ENCODE measurements around the gene WWOX.

The WWOX gene

GRCh38 chr16:78292844-78293380 is 193.5 kb downstream of the WWOX start:
- Mint-ChIP-seq H3K36me3 (ENCODE audit: insufficient read depth) (no peaks in the 10 kb centered on the region), H3K4me3 (no peak overlapping the region), H3K9me3 (no peaks in the 10 kb centered on the region), H3K4me1 (no peaks in the 10 kb centered on the region), H3K27ac (ENCODE audit: low read depth) (no peak overlapping the region), H3K27me3 (no peaks in the 10 kb centered on the region)
- DNase-seq (ENCODE audit: low spot score in 2 of 2): no peak
- no peak for ATAC-seq (replicated peaks; ENCODE audit: extremely low read depth, poor library complexity, severe bottlenecking)

DNA sequence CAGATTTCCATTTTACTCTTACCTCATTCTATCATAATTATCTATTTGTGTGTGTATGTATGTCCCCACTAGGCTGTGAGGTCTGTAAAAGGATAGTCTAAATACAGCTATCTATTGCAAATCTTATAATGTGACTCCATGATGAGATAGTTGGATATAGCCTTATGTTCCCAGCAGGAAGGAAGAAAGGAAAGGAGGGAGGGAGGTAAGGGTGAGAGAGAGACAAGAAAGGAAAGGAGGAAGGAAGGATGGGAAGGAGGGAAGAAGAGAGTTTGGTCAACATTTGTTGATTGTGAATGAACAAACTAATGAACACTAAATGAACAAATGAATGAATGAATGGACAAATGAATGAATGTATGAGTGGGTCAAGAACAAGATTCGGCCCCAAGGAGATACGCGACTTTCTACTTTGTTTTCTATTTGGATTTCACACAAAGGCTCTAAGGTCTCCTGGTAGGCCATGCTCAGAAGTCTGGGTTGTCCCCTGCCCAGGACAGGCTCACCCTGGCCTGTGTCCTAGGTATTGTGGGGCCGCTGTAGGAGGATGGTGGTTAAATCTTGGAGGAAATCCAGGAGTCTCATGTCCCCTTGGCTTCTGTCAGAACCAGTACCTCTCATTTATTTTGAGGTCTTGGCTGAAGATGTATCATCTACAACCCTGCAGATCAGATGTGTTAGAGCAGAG is 195.2 kb downstream of the WWOX start:
- no peaks in the 10 kb centered on the region for H3K27me3 Mint-ChIP-seq
- no peaks in the 10 kb centered on the region for H3K9me3 Mint-ChIP-seq
- H3K27ac Mint-ChIP-seq (ENCODE audit: low read depth): no peak overlapping the region
- no peak for ATAC-seq (replicated peaks; ENCODE audit: extremely low read depth, poor library complexity, severe bottlenecking)
- H3K36me3 Mint-ChIP-seq (ENCODE audit: insufficient read depth): no peaks in the 10 kb centered on the region
- DNase-seq (ENCODE audit: low spot score in 2 of 2): no peak
- no peaks in the 10 kb centered on the region for H3K4me1 Mint-ChIP-seq
- H3K4me3 Mint-ChIP-seq: no peak overlapping the region

DNA sequence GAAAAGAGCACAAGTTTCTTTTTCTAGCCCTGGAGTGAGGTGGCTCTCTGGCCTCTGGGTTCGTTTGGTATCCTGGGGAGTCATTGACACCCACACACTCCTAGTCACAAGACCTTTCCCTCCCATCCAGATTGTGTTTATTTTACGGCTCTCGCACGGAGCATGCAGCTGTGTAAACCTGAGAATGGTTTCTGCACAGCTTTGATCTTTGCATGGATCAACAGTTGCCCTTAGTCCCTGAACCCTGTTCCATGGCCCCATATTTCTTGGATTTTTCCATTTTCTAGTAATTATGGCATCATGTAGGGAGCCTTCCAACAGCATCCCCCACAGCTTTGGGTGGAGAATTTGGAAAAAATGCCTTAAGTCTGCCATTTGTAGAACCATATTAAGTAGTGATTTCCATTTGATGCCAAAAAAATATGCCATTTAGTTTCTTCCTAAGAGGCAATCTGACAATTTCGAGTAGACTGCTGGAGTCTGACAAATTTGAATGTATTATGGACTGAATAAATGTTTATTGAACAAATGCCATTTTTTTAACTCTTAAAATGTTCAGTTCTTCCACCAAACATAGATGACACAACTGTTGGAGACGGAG is 197.7 kb downstream of the WWOX start:
- Mint-ChIP-seq H3K27ac (ENCODE audit: low read depth) (no peak overlapping the region), H3K27me3 (no peaks in the 10 kb centered on the region), H3K9me3 (no peaks in the 10 kb centered on the region), H3K4me3 (no peak overlapping the region), H3K4me1 (no peaks in the 10 kb centered on the region), H3K36me3 (ENCODE audit: insufficient read depth) (no peaks in the 10 kb centered on the region)
- no peak for DNase-seq (ENCODE audit: low spot score in 2 of 2)
- ATAC-seq (replicated peaks; ENCODE audit: extremely low read depth, poor library complexity, severe bottlenecking): no peak

DNA sequence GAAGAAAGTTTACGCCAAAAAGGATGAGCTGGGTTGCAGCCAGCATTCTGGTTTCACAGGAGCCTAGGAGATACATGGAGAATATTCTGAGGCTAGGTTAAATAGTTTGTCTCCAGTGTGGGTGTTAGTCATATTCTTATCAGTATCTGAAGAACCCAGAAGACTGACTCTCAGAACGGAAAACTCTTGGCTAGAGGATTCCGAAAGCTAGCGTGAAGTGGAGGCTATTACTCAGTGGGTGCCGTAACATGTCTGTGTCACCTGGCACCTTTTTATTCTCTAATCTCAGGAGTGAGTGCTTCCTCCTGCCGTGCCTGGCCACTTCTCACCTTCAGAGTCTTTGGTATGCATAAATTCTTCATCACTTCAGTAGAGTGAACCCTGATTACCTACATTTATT is 199.5 kb downstream of the WWOX start:
- no peaks in the 10 kb centered on the region for H3K9me3 Mint-ChIP-seq
- no peak overlapping the region for H3K4me3 Mint-ChIP-seq
- no peak for DNase-seq (ENCODE audit: low spot score in 2 of 2)

DNA sequence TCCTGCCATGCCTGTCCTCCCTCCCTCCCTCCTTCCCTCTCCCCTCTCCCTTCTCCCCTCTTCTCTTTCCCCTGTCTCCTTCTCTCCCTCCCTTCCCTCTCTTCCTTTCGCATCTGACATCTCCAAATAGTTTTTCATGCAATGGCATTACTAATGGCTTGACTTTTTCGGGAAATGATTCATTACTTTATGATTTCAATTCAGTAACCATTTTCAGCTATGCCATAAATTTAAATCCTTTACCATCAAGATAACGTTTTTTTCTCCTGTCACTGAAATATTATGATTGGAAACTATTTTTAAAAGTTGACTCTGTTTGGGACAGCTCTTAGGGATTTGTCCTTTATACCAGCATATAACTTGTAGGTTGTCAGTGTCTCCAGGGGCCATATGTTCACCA is 201.0 kb downstream of the WWOX start:
- H3K4me3 Mint-ChIP-seq: no peak overlapping the region
- DNase-seq (ENCODE audit: low spot score in 2 of 2): no peak
- no peaks in the 10 kb centered on the region for H3K27me3 Mint-ChIP-seq
- no peaks in the 10 kb centered on the region for H3K9me3 Mint-ChIP-seq
- no peak for ATAC-seq (replicated peaks; ENCODE audit: extremely low read depth, poor library complexity, severe bottlenecking)
- H3K27ac Mint-ChIP-seq (ENCODE audit: low read depth): no peak overlapping the region
- H3K4me1 Mint-ChIP-seq: no peaks in the 10 kb centered on the region
- no peaks in the 10 kb centered on the region for H3K36me3 Mint-ChIP-seq (ENCODE audit: insufficient read depth)

More for the DNA sequence above, 199.5 kb downstream of the WWOX start:
- no peaks in the 10 kb centered on the region for H3K36me3 Mint-ChIP-seq (ENCODE audit: insufficient read depth)
- ATAC-seq (replicated peaks; ENCODE audit: extremely low read depth, poor library complexity, severe bottlenecking): no peak
- no peaks in the 10 kb centered on the region for H3K4me1 Mint-ChIP-seq
- H3K27me3 Mint-ChIP-seq: no peaks in the 10 kb centered on the region
- no peak overlapping the region for H3K27ac Mint-ChIP-seq (ENCODE audit: low read depth)

DNA sequence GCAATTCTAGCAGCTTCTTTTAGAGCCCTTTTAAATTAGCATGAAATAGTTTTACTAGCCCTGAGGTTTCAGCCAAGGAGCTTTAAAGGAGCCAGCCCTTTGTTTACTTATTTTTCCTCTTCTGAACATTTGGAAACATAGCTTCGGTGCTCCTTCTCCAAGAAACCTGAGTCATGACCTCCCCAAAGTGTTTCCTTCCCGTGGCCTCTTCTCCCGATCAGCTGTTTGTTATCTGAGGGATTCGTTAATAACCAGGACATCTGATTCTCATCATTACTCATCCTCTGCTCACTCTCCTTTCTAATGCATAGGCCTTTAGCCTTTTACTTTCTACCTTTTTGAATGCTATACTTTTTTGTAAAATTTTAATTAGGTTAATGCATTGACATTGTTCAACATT is 204.5 kb downstream of the WWOX start:
- peaks cover 2% of the 10 kb centered on the region for H3K36me3 Mint-ChIP-seq (ENCODE audit: insufficient read depth)
- no peaks in the 10 kb centered on the region for H3K4me1 Mint-ChIP-seq
- DNase-seq (ENCODE audit: low spot score in 2 of 2) (no peak), ATAC-seq (replicated peaks; ENCODE audit: extremely low read depth, poor library complexity, severe bottlenecking) (no peak)
- H3K9me3 Mint-ChIP-seq: no peaks in the 10 kb centered on the region
- H3K4me3 Mint-ChIP-seq: no peak overlapping the region
- H3K27me3 Mint-ChIP-seq: no peaks in the 10 kb centered on the region
- H3K27ac Mint-ChIP-seq (ENCODE audit: low read depth): no peak overlapping the region

DNA sequence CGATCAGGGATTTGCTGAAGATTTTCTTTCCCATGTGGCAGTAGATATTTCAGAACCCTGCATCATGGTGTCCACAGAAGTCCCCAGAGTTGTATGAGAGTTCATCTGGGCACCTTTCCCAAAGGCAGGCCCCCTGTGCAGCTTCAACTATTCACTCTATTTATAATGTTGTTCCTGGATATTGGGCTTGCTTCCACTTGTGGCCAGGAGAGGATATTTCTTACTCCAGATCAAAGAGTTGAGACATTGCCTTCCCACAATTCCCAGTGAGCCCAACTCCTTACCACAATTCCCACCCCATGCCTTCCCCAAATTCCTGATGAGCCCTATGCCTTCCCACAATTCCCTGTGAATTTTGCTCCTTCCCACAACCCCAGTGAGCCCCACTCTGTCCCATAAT is 206.9 kb downstream of the WWOX start:
- no peaks in the 10 kb centered on the region for H3K9me3 Mint-ChIP-seq
- peaks cover 6% of the 10 kb centered on the region for H3K36me3 Mint-ChIP-seq (ENCODE audit: insufficient read depth)
- ATAC-seq (replicated peaks; ENCODE audit: extremely low read depth, poor library complexity, severe bottlenecking): no peak
- H3K4me3 Mint-ChIP-seq: no peak overlapping the region
- H3K4me1 Mint-ChIP-seq: peaks cover 22% of the 10 kb centered on the region
- no peaks in the 10 kb centered on the region for H3K27me3 Mint-ChIP-seq
- no peak for DNase-seq (ENCODE audit: low spot score in 2 of 2)
- H3K27ac Mint-ChIP-seq (ENCODE audit: low read depth): no peak overlapping the region

DNA sequence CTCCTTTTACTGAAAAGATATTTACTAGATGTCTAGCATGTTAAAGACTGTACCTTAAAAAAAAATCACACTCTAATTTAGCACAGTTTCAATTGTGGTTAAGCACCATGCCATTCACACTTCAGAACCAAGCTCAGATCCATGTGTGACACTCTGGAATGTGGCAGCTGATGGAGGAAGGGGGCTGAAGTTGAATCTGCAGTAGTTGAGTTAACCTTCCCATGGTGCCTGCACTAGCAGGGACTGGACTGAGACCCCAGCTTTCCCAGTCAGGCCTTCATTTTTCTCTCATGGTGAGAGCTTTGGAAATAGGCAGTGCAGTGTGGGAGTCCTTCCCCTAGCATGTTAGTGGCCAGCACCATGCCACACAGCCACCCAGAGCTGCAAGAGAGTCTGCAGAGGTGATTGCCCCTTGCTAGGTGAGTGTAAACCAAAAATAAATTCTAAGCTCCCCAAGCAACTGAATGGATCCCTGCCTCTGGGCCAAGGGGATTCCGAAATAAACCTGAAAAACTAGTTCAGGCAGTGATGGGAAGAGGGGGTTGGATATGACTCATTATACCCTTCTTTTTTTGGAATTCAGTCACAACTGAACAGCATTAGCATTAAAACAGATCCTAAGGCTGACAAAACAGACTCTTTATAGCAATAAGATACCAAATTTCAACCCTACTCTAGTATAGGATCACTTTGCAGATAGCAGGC is 208.5 kb downstream of the WWOX start:
- DNase-seq (ENCODE audit: low spot score in 2 of 2) (no peak), ATAC-seq (replicated peaks; ENCODE audit: extremely low read depth, poor library complexity, severe bottlenecking) (no peak)
- no peak overlapping the region for H3K27ac Mint-ChIP-seq (ENCODE audit: low read depth)
- H3K4me1 Mint-ChIP-seq: peaks cover 24% of the 10 kb centered on the region
- no peak overlapping the region for H3K4me3 Mint-ChIP-seq
- no peaks in the 10 kb centered on the region for H3K9me3 Mint-ChIP-seq
- H3K27me3 Mint-ChIP-seq: no peaks in the 10 kb centered on the region
- peaks cover 6% of the 10 kb centered on the region for H3K36me3 Mint-ChIP-seq (ENCODE audit: insufficient read depth)

- H3K27ac Mint-ChIP-seq (ENCODE audit: low read depth): no peak overlapping the region
- H3K9me3 Mint-ChIP-seq: no peaks in the 10 kb centered on the region
- peaks cover 8% of the 10 kb centered on the region for H3K36me3 Mint-ChIP-seq (ENCODE audit: insufficient read depth)
- H3K4me1 Mint-ChIP-seq: peaks cover 24% of the 10 kb centered on the region
- H3K27me3 Mint-ChIP-seq: no peaks in the 10 kb centered on the region
- no peak overlapping the region for H3K4me3 Mint-ChIP-seq
- DNase-seq (ENCODE audit: low spot score in 2 of 2): no peak
- ATAC-seq (replicated peaks; ENCODE audit: extremely low read depth, poor library complexity, severe bottlenecking): no peak
Measured at GRCh38 chr16:78309763-78310162, 210.3 kb downstream of the WWOX start.

DNA sequence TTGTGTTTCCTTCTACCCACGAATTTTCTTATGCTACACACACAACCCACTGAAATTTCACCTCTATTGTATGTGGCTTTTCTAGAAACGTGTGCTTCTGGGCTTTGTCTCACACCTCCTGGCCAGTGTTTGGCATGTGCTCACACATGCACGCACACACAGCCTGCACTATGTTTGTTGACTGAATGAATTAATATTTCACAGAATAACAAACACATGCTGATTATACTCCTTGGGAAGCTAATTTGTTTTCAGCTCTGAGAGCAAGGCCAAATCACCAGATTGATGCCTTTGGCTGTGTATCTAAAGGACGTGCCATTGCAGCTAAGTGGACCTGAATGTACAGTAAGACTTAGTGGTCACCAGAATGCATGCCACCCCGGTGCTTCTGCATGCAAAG is 210.7 kb downstream of the WWOX start:
- H3K27me3 Mint-ChIP-seq: no peaks in the 10 kb centered on the region
- ATAC-seq (replicated peaks; ENCODE audit: extremely low read depth, poor library complexity, severe bottlenecking): no peak
- no peak overlapping the region for H3K4me3 Mint-ChIP-seq
- no peaks in the 10 kb centered on the region for H3K9me3 Mint-ChIP-seq
- no peak overlapping the region for H3K27ac Mint-ChIP-seq (ENCODE audit: low read depth)
- peaks cover 8% of the 10 kb centered on the region for H3K36me3 Mint-ChIP-seq (ENCODE audit: insufficient read depth)
- DNase-seq (ENCODE audit: low spot score in 2 of 2): no peak
- peaks cover 24% of the 10 kb centered on the region for H3K4me1 Mint-ChIP-seq

DNA sequence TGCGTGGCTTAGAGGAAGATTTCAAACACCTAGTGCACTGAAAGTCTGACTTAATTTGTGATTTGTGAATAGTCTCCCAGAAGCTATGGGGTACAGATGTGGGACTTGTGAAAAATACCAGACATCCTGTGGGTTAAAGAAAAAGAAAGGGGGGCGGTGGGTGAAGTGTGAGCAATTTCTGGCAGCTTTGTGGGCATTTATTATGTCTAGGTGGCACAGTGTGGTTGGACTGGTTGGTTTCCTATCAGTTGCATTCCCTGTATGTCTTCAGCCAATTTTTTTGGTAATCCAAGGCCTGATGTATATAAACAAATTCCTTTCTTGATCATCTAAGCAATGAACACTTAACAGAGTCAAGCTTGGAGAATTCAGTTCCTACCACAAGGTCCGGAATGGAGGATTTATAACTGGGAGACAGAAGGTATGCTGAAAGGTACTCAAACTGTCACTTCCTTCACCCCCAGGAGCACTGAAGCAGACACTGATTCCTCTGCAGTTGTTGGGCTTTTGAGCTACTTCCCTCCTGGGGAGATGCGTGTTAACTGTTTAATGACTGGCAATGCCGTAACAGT is 211.6 kb downstream of the WWOX start:
- peak overlapping the region; percentile 14 for H3K4me3 Mint-ChIP-seq
- DNase-seq (ENCODE audit: low spot score in 2 of 2) (no peak), ATAC-seq (replicated peaks; ENCODE audit: extremely low read depth, poor library complexity, severe bottlenecking) (peak; percentile 65)
- peak overlapping the region; percentile 47 for H3K27ac Mint-ChIP-seq (ENCODE audit: low read depth)
- H3K4me1 Mint-ChIP-seq: peaks cover 24% of the 10 kb centered on the region
- peaks cover 8% of the 10 kb centered on the region for H3K36me3 Mint-ChIP-seq (ENCODE audit: insufficient read depth)
- H3K27me3 Mint-ChIP-seq: no peaks in the 10 kb centered on the region
- H3K9me3 Mint-ChIP-seq: no peaks in the 10 kb centered on the region

DNA sequence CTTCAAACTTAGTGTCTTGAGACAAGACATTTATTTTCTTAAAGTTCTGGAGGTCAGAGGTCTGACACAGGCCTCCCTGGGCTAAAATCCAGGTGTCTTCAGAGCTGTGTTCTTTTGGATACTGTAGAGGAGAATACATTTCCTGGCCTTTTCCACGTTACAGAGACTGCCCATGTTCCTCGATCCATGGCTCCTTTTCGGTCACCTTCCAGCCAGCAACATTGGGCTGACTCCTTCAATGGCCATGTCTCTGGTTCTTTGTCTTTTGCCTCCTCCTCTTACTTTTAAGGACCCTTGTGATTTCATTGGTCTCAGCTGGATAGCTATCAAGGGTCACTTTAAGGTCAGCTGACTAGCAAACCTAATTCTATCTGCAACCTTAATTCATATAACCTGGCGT is 212.4 kb downstream of the WWOX start:
- DNase-seq (ENCODE audit: low spot score in 2 of 2): no peak
- Mint-ChIP-seq H3K9me3 (no peaks in the 10 kb centered on the region), H3K4me1 (peaks cover 24% of the 10 kb centered on the region), H3K4me3 (no peak overlapping the region), H3K27ac (ENCODE audit: low read depth) (no peak overlapping the region), H3K27me3 (no peaks in the 10 kb centered on the region), H3K36me3 (ENCODE audit: insufficient read depth) (peaks cover 8% of the 10 kb centered on the region)
- no peak for ATAC-seq (replicated peaks; ENCODE audit: extremely low read depth, poor library complexity, severe bottlenecking)

Measured in central memory CD8-positive, alpha-beta T cell (primary cell).